HepG2 (cell line): ENCODE measurements around the gene SYCP2L. TPM values are rescaled to one million over a fixed set of nuclear protein-coding genes. Genes with fewer than 3 reads are reported as not detected.

Source experiments
- BCL6 ChIP-seq: IDR thresholded peaks from 2 replicates; pipeline ENCODE4 v1.6.1; 2016; ENCODE audit warnings: missing genetic modification reagents, missing compliant biosample characterization
- FOXM1 ChIP-seq: sonication (generic); formaldehyde crosslinking; IDR thresholded peaks from 2 replicates; pipeline ENCODE4 v1.5.0; 2020; ENCODE audit warnings: missing genetic modification reagents
- KDM2A ChIP-seq: sonication (generic); formaldehyde crosslinking; IDR thresholded peaks from 2 replicates; pipeline ENCODE4 v1.4.0; 2020; ENCODE audit warnings: low read depth, missing genetic modification reagents, borderline replicate concordance
- KLF15 ChIP-seq: sonication (generic); formaldehyde crosslinking; IDR thresholded peaks from 2 replicates; pipeline ENCODE4 v1.8.1; 2023; ENCODE audit warnings: borderline replicate concordance, mild to moderate bottlenecking, inconsistent platforms, missing genetic modification reagents, mixed read lengths
- MAFF ChIP-seq: IDR thresholded peaks from 2 replicates; pipeline ENCODE4 v1.6.1; 2011; ENCODE audit warnings: low read depth, low read length, improper control_type of control experiment
- MED13 ChIP-seq: sonication (generic); formaldehyde crosslinking; IDR thresholded peaks from 2 replicates; pipeline ENCODE4 v1.5.0; 2020; ENCODE audit warnings: missing genetic modification reagents
- MIER2 ChIP-seq: IDR thresholded peaks from 2 replicates; pipeline ENCODE4 v1.6.1; 2016; ENCODE audit warnings: missing biosample characterization, missing genetic modification reagents
- SMAD3 ChIP-seq: sonication (generic); formaldehyde crosslinking; IDR thresholded peaks from 2 replicates; pipeline ENCODE4 v1.4.0; 2020; ENCODE audit warnings: missing genetic modification reagents
- TOE1 ChIP-seq: sonication (generic); formaldehyde crosslinking; IDR thresholded peaks from 2 replicates; pipeline ENCODE4 v1.4.0; 2020; ENCODE audit warnings: mild to moderate bottlenecking, missing genetic modification reagents
- ZBTB7B ChIP-seq: sonication (generic); formaldehyde crosslinking; IDR thresholded peaks from 2 replicates; pipeline ENCODE4 v1.4.0; 2020; ENCODE audit warnings: missing genetic modification reagents
- ZMYM3 ChIP-seq: sonication (generic); formaldehyde crosslinking; IDR thresholded peaks from 2 replicates; pipeline ENCODE4 v1.5.1; 2020; ENCODE audit warnings: mild to moderate bottlenecking, missing genetic modification reagents
- ZNF383 ChIP-seq: sonication (generic); formaldehyde crosslinking; IDR thresholded peaks from 2 replicates; pipeline ENCODE4 v1.4.0; 2020; ENCODE audit warnings: missing genetic modification reagents, mild to moderate bottlenecking, borderline replicate concordance
- ZNF569 ChIP-seq: sonication (generic); formaldehyde crosslinking; IDR thresholded peaks from 2 replicates; pipeline ENCODE4 v1.5.0; 2020; ENCODE audit warnings: mild to moderate bottlenecking, missing genetic modification reagents, moderate library complexity, borderline replicate concordance
- ZNF709 ChIP-seq: sonication (generic); formaldehyde crosslinking; IDR thresholded peaks from 2 replicates; pipeline ENCODE4 v1.5.0; 2020; ENCODE audit warnings: mild to moderate bottlenecking, missing genetic modification reagents
- ZSCAN5A ChIP-seq: sonication (generic); formaldehyde crosslinking; IDR thresholded peaks from 2 replicates; pipeline ENCODE4 v1.8.0; 2022; ENCODE audit warnings: mild to moderate bottlenecking, missing genetic modification reagents, borderline replicate concordance
- polyA plus RNA-seq, 8 experiments: library from polyadenylated mRNA; depleted of rRNA in 3 of 8; stranded (reverse) in 7 of 8; unstranded in 1 of 8; fragments of >200 nt; fragmentation: Illumina TruSeq in 4 of 8; extraction: Trizol in 4 of 8; gene quantifications; 2 replicates each; pipeline versions ENCODE4 v1.2.1 to v1.2.3, GENCODE V29; 2011 to 2016; ENCODE audit warnings: low read depth in 4 of 8, missing spikeins in 1 of 8, mixed read lengths in 1 of 8; ENCODE audit not compliant: insufficient read depth in 1 of 8
- total RNA-seq, 5 experiments: library from RNA; depleted of rRNA; stranded (reverse); fragments of >200 nt; fragmentation: Illumina TruSeq; extraction: Trizol; gene quantifications; 2 replicates each; pipeline ENCODE4 v1.2.3, GENCODE V29; 2016; ENCODE audit warnings: low read depth in 1 of 5
- TF ChIP-seq, protein P1 (sequence below): sonication (generic); formaldehyde crosslinking; IDR thresholded peaks from 2 replicates; pipeline ENCODE4 v1.4.0; 2020; ENCODE audit warnings: low read depth, mild to moderate bottlenecking, missing genetic modification reagents
- TF ChIP-seq, protein P2 (sequence below): sonication (generic); formaldehyde crosslinking; IDR thresholded peaks from 2 replicates; pipeline ENCODE4 v1.4.0; 2020; ENCODE audit warnings: missing genetic modification reagents, mild to moderate bottlenecking, borderline replicate concordance
- TF ChIP-seq, protein P3 (sequence below): sonication (generic); formaldehyde crosslinking; IDR thresholded peaks from 2 replicates; pipeline ENCODE4 v1.4.0; 2020; ENCODE audit warnings: missing genetic modification reagents, borderline replicate concordance
- TF ChIP-seq, protein P4 (sequence below): sonication (generic); formaldehyde crosslinking; conservative IDR thresholded peaks from 2 replicates; pipeline ENCODE4 v1.8.0; 2022; ENCODE audit warnings: low read depth, missing genetic modification reagents

SYCP2L gene
- total and polyA plus RNA-seq, 2 of the 13 experiments (the other 11 are each of a cell fraction or from before 2014, with no cell fraction given): 0.22 to 0.54 TPM

DNA sequence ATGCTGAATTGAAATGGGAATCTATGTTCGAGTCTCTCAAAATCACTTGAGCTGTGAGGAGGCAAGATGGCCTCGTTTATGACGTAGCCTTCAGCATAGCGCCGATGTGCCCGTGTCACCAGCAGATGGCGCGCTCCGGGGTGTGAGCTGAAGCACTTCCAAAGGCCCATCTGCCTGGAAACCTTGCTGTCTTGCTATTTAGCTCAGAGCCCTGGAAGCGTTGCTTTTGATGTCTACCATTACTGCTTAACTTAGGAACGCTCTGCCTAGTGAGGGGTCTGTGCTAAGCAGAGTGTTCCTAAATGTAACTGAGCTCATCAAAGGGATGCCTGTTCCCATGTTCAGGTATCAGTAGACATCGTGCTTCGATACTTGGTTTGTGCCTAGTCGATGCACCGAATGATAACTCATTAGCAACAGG is 67.7 kb downstream of the SYCP2L start (continued):
- TF ChIP-seq, protein P1, sequence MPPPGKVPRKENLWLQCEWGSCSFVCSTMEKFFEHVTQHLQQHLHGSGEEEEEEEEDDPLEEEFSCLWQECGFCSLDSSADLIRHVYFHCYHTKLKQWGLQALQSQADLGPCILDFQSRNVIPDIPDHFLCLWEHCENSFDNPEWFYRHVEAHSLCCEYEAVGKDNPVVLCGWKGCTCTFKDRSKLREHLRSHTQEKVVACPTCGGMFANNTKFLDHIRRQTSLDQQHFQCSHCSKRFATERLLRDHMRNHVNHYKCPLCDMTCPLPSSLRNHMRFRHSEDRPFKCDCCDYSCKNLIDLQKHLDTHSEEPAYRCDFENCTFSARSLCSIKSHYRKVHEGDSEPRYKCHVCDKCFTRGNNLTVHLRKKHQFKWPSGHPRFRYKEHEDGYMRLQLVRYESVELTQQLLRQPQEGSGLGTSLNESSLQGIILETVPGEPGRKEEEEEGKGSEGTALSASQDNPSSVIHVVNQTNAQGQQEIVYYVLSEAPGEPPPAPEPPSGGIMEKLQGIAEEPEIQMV (CRISPR knock-in tag): peak; percentile 62; the same call in 1 of the 2 replicates
- TF ChIP-seq, protein P2, sequence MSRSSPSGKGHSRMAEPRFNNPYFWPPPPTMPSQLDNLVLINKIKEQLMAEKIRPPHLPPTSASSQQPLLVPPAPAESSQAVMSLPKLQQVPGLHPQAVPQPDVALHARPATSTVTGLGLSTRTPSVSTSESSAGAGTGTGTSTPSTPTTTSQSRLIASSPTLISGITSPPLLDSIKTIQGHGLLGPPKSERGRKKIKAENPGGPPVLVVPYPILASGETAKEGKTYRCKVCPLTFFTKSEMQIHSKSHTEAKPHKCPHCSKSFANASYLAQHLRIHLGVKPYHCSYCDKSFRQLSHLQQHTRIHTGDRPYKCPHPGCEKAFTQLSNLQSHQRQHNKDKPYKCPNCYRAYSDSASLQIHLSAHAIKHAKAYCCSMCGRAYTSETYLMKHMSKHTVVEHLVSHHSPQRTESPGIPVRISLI (CRISPR knock-in tag): peak; percentile 44; the same call in 1 of the 2 replicates
- peak; percentile 31; the same call in 1 of the 2 replicates for TF ChIP-seq MAFF
- peak; percentile 54 for TF ChIP-seq BCL6
- TF ChIP-seq ZSCAN5A: 0 out of 2 replicates have a peak, but pooled peaks have one; percentile 41
- TF ChIP-seq, protein P3, sequence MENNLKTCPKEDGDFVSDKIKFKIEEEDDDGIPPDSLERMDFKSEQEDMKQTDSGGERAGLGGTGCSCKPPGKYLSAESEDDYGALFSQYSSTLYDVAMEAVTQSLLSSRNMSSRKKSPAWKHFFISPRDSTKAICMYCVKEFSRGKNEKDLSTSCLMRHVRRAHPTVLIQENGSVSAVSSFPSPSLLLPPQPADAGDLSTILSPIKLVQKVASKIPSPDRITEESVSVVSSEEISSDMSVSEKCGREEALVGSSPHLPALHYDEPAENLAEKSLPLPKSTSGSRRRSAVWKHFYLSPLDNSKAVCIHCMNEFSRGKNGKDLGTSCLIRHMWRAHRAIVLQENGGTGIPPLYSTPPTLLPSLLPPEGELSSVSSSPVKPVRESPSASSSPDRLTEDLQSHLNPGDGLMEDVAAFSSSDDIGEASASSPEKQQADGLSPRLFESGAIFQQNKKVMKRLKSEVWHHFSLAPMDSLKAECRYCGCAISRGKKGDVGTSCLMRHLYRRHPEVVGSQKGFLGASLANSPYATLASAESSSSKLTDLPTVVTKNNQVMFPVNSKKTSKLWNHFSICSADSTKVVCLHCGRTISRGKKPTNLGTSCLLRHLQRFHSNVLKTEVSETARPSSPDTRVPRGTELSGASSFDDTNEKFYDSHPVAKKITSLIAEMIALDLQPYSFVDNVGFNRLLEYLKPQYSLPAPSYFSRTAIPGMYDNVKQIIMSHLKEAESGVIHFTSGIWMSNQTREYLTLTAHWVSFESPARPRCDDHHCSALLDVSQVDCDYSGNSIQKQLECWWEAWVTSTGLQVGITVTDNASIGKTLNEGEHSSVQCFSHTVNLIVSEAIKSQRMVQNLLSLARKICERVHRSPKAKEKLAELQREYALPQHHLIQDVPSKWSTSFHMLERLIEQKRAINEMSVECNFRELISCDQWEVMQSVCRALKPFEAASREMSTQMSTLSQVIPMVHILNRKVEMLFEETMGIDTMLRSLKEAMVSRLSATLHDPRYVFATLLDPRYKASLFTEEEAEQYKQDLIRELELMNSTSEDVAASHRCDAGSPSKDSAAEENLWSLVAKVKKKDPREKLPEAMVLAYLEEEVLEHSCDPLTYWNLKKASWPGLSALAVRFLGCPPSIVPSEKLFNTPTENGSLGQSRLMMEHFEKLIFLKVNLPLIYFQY: peak; percentile 68; the same call in 1 of the 2 replicates
- TF ChIP-seq ZNF383: no peak
- TF ChIP-seq ZMYM3 (CRISPR knock-in tag): peak; percentile 82; the same call in 1 of the 2 replicates
- TF ChIP-seq KLF15 (CRISPR knock-in tag): no peak
- peak; percentile 87; the same call in 1 of the 2 replicates for TF ChIP-seq TOE1 (CRISPR knock-in tag)
- no peak for TF ChIP-seq FOXM1 (CRISPR knock-in tag)
- peak; percentile 59; the same call in 1 of the 2 replicates for TF ChIP-seq SMAD3
- no peak for TF ChIP-seq MED13 (CRISPR knock-in tag)
- peak; percentile 45; the same call in 1 of the 2 replicates for TF ChIP-seq ZBTB7B (CRISPR knock-in tag)
- TF ChIP-seq, protein P4, sequence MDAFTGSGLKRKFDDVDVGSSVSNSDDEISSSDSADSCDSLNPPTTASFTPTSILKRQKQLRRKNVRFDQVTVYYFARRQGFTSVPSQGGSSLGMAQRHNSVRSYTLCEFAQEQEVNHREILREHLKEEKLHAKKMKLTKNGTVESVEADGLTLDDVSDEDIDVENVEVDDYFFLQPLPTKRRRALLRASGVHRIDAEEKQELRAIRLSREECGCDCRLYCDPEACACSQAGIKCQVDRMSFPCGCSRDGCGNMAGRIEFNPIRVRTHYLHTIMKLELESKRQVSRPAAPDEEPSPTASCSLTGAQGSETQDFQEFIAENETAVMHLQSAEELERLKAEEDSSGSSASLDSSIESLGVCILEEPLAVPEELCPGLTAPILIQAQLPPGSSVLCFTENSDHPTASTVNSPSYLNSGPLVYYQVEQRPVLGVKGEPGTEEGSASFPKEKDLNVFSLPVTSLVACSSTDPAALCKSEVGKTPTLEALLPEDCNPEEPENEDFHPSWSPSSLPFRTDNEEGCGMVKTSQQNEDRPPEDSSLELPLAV: no peak
- TF ChIP-seq MIER2 (CRISPR knock-in tag): peak; percentile 71
- TF ChIP-seq KDM2A: peak; percentile 95
- TF ChIP-seq ZNF569 (CRISPR knock-in tag): no peak
- peak; percentile 67; the same call in 1 of the 2 replicates for TF ChIP-seq ZNF709 (CRISPR knock-in tag)
